ENCODE results near the gene CRCP. TPM values are rescaled to one million over a fixed set of nuclear protein-coding genes. Genes with fewer than 3 reads are reported as not detected.
"Not testable (repeated sequence)": the region's sequence is repeated elsewhere in the genome, so short reads cannot be mapped to it uniquely, and the experiment has no call there.

The CRCP gene
- total RNA-seq, 1 donor from 2014 or later: 29.1 TPM

DNA sequence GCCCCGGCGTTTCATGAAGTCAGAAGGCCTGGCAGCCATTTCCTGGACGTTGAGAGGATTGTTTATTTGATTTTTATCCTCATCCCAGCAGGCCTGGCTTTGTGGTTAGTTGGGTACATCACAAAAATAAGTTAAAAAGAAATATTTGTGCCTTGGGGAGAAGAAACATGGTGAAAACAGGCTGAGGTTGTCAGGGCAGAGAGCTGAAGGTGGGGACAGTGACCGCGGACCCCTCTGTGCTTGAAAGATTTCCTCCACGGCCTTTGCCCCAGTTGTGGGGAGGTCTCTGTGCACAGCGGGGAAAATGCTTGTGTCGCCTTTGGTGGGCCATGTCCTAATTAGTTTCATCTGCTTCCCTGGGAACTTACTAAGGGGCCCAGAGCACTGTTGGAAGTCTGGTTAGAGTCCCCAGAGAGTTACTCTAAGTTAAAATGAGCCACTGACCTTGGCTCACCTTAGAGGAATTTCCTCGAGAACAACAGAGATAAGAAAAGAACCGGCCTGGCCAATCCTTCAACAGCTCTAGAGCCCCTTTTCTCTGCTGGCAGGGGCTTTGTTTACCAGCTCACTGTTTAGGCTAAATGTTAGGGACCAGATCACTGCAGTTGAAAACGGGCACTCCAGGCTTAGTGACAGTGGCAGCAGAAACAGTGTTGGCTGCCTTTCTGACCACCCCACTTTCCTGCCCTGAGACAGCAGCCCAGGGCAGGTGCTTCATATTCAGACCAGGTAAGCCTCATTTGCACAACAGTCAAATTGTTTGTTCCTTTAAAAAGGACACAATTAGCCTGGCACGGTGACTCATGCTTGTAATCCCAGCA lies 37.9 kb downstream of the CRCP start:
- DNase-seq (ENCODE audit: low spot score): no peak

DNA sequence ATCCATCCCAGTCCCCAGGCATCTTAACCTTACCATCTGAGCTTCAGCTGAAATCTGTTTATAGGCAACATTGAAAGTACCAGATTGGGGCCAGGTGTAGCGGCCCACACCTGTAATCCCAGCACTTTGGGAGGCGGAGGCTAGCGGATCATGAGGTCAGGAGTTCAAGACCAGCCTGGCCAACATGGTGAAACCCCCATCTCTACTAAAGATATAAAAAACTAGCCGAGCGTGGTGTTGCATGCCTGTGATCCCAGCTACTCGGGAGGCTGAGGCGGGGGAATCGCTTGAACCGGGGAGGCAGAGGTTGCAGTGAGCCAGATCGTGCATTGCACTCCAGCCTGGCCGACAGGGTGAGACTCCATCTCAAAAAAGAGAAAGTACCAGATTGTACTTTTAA lies 39.0 kb downstream of the CRCP start:
- peak; percentile 64 for DNase-seq (ENCODE audit: low spot score)

DNA sequence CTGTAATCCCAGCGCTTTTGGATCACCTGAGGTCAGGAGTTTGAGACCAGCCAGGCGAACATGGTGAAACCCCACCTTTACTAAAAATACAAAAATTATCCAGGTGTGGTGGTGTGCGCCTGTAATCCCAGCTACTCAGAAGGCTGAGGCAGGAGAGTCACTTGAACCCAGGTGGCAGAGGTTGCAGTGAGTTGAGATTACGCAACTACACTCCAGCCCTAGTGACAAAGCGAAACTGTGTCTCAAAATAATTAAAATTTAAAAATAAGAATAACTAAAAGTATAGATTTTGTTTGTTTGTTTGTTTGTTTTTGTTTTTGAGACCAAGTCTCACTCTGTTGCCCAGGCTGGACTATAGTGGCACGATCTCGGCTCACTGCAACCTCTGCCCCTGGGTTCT lies 41.4 kb downstream of the CRCP start:
- not testable (repeated sequence) for DNase-seq (ENCODE audit: low spot score)

DNA sequence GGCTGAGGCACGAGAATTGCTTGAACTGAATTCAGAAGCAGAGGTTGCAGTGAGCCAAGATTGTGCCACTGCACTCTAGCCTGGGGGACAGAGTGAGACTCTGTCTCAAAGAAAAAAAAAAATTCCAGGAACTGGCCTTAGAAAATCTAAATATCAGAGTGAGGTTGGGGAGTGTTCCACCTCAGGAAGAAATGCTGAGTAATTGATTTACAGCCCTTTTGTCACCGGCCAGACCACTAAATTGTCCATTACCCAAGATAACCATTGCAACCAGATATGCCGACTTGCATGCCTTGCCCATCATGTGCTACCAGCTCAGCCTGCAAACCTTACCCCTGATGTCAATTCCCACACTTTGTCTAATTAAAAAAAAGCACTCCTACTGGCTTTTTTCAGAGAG lies 42.4 kb downstream of the CRCP start:
- no peak for DNase-seq (ENCODE audit: low spot score)

DNA sequence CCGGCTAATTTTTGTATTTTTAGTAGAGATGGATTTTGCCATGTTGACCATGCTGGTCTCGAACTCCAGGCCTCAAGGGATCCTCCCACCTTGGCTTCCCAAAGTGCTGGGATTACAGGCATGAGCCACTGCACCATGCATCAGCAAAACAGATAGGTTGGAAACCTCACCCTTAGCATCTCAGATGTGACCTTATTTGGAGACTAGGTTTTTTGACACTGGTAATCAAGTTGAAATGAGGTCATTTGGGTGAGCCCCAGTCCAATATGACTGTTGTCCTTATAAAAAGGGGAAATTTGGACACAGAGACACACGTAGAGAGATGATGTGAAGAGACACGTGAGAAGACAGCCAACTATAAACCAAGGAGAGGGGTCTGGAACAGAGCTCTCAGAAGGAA lies 48.0 kb downstream of the CRCP start:
- no peak for DNase-seq (ENCODE audit: low spot score)

DNA sequence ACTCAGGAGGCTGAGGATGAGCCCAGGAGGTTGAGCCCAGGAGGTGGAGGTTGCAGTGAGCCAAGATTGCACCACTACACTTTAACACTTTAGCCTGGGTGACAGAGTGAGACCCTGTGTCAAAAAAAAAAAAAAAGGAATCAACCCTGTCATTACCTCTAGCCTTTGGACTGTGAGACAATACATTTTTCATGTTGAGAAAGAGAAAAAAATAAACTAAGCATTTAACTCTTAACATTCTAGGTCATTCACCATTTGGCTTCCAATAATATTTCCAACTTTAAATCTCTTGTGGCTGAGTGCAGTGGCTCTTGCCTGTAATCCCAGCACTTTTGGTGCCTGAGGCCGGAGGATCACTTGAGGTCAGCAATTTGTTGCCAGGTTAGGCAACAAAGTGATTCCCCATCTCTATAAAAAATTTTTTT lies 48.6 kb downstream of the CRCP start:
- no peak for DNase-seq (ENCODE audit: low spot score)

DNA sequence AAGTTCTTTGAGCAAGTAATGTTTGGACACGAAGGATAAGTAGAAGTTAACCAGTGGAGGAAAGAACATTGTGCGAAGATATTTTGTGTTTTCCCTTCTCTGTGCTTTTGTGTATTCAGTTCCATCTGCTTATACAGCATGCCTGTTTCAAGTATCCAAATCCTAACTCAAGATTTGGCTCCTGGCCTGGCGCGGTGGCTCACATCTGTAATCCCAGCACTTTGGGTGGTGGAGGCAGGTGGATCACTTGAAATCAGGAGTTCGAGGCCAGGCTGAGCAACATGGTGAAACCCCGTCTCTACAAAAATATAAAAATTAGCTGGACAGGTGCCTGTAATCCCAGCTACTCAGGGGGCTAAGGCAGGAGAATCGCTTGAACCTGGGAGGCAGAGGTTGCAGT lies 49.7 kb downstream of the CRCP start:
- no peak for DNase-seq (ENCODE audit: low spot score)

DNA sequence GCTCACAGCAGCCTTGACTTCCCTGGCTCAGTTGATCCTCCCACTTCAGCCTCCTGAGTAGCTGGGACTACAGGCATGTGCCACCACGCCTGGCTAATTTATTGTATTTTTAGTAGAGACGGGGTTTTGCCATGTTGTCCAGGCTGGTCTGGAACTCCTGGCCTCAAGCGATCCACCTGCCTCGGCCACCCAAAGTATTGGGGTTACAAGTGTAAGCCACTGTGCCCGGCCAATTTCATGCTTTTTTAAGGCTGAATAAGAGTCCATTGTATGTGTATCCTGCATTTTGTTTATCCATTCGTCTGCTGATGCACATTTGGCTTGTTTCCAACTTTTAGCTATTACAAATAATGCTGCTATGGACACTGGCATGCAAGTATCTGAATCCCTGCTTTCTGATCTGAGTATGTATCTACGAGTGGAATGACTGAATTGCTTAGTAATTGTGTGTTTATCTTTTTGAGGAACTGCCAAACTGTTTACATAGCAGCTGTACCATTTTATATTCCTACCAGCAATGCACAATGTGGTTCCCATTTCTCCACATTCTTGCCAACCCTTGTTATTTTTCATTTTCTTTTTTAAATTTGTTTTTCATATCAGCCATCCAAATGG lies 53.2 kb downstream of the CRCP start:
- no peak for DNase-seq (ENCODE audit: low spot score)

DNA sequence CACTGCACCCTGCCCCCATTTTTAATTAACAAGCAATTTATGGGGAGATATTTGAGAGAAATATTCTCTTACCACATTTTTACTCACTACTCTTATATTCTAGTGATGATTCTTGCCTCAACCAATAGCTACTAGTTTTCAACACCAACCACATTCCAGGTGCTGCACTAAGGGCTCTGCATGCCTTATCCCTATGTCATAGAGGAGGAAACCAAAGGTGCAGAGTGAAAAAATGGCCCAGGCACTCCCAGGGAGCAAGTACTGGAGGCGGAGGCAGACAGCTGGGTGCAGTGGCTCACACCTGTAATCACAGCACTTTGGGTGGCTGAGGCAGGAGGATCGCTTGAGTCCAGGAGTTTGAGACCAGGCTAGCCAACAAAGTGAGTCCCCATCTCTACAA lies 55.0 kb downstream of the CRCP start:
- DNase-seq (ENCODE audit: low spot score): no peak

DNA sequence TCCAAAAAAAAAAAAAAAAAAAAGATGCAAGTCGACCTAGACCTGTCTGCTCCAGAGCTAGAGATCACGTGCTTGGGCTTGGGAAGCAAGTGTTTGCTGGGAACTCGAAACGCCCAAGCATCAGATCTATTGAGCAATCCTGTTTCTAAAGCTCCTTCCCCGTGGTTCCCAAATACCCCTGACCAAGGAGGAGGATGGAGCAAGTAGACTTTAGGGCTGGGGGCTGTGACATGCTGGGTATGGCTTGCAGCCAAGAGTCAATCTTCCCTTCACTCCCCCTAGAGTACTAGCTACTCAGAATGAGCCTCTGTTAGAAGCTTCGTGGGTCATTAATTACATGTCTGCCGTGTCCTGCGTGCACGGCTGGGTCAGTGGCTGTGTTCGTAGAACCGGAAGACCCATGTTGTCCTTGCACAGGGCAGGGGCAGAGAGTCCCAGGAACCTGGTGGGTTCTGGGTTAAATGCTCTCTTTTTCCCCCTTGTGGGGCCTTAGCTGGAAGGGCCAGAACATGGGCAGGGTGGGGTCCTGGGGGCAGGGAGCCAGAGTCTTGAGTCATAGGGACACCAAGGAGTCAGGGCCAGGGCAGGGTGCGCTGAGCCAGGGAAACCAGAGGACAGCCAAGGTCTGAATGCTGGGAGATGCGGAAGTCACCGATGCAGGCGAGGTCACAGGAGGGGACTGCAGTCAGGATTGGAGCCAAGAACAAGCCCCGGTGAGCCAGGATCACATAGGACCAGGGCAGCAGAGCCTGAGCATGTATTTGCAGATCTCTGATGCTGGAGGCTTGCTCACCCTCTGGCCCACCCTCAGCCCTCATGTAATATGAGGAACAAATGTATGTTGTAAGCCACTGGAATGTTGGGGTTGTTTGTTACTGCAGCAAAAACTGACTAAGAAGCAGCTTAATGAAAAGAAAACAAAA lies 55.9 kb downstream of the CRCP start:
- DNase-seq (ENCODE audit: low spot score): no peak

DNA sequence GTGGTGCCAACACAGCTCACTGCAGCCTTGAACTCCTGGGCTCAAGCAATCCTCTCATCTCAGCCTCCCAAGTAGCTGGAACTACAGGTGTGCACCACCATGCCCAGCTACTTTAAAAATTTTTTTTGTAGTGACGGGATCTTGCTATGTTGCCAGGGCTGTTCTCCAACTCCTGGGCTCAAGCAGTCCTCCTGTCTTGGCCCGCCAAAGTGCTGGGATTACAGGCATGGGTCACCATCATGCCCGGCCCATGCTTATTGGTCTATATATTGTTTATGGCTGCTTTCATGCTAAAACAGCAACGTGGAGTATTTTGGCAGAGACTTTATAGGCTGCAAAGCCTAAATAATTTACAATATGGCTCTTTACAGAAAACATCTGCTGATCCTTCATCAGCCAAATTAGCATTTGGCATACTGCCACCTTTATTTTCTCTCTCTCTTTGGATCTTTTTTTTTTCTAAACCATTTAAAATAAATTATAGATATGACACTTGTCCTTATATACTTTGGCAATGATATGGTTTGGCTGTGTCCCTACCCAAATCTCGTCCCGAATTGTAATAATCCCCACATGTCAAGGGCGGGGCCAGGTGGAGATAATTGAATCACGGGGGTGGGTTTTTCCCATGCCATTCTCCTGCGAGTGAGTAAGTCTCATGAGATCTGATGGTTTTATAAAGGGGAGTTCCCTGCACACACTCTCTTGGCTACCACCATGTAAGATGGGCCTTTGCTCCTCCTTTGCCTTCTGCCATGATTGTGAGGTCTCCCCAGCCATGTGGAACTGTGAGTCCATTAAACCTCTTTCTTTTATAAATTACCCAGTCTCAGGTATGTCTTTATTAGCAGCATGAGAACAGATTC lies 58.1 kb downstream of the CRCP start:
- not testable (repeated sequence) for DNase-seq (ENCODE audit: low spot score)

DNA sequence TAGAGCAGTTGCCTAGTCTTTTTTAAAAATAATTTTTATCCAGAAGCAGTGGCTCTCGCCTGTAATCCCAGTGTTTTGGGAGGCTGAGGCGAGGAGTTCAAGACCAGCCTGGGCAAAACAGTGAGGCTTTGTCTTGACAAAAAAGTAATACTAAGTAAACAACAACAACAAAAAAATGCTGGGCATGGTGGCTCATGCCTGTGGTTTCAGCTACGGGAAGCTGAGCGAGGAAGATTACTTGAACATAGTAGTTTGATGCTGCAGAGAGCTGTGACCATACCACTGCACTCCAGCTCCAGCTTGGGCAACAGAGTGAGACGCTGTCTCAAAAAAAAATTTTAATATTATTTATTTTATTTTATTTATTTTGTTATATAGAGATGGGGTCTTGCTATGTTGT lies 59.2 kb downstream of the CRCP start:
- DNase-seq (ENCODE audit: low spot score): no peak

DNA sequence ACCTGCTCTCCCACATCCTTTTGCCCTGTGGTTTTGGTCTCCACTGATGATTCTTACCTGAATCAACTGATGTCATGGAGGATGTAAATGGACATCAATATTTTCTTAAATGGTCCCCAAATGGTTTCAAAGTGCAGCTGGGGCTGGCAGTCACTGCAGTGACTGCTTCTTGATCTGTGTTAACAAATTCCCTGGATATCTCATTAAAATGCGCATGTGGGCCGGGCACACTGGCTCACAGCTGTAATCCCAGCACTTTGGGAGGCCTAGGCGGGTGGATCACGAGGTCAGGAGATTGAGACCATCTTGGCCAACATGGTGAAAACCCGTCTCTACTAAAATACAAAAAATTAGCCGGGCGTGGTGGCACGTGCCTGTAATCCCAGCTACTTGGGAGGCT lies 60.4 kb downstream of the CRCP start:
- not testable (repeated sequence) for DNase-seq (ENCODE audit: low spot score)

DNA sequence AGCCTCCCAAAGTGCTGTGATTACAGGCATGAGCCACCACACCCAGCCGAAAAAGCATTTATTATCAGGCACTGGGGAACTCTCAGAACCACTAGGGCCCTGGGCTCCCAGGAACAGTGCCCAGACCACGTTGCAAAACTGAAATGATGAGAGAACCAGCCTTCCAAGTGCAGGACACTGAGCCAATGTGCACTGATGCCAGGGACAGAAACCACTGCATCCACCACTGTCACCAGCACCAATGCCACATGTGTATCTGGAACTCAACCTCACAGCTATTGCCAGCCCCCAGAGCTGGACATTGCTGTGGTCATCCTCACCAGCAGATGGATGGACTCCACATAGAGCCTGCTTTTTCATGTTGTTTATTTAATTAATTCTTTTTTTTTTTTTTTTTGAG lies 62.3 kb downstream of the CRCP start:
- no peak for DNase-seq (ENCODE audit: low spot score)

DNA sequence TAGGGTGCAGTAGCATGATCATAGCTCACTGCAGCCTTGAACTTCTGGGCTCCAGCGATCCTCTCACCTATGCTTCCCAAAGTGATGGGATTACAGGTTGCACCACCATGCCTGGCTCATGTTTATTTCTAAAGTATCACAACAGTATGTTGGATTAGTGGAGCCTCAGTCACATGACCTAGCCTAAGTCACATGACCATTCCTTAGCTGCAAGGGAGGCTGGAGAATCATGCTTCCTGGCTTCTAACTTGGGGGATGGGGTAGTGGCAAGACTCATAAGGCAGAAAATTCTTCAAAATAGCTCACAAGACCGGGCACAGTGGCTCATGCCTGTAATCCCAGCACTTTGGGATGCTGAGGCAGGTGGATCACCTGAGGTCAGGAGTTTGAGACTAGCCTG lies 63.6 kb downstream of the CRCP start:
- DNase-seq (ENCODE audit: low spot score): no peak

DNA sequence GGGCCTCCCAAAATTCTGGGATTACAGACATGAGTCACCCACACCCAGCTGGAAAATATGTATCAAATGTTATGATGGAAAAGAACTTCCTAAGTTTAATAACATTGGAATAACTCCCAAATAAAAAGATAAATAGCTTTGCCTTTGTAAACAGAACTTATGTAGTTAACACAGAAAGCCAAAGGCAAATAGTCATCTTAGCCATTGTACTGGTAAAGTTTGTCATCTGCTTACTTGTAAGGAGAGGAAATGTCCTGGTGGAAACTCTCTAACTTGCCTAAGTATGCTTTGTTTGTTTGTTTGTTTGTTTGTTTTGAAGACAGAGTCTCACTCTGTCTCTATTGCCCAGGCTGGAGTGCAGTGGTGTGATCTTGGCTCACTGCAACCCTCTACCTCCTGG lies 66.7 kb downstream of the CRCP start:
- DNase-seq (ENCODE audit: low spot score): no peak

DNA sequence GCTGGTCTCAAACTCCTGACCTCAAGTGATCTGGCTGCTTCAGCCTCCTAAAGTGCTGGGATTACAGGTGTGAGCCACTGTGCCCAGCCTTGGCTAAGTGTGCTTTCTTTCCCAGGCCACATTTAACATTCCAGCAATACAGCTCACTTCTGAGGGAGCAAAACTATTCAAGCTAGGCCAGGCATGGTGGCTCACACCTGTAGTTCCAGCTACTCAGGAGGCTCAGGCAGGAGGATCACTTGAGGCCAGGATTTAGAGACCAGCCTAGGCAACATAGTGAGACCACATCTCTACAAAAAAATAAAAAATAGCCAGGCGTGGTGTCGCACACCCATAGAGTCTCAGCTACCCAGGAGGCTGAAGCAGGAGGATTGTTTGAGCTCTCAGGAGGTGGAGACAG lies 67.2 kb downstream of the CRCP start:
- no peak for DNase-seq (ENCODE audit: low spot score)

DNA sequence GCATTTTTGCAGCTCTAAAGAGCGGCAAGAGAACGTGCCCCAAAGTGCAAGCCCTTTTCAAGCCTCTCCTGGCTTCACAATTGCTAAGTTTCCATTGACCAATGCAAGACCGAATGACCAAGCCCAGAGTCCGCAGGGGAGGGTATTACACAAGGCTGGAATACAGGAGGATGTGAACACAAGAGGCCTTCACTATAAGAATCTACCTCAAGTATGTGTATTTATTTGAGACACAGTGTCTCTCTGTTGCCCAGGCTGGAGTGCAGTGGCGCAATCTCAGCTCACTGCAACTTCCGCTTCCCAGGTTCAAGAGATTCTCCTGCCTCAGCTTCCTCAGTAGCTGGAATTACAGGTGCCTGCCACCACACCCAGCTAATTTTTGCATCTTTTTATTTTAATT lies 68.3 kb downstream of the CRCP start:
- DNase-seq (ENCODE audit: low spot score): no peak

DNA sequence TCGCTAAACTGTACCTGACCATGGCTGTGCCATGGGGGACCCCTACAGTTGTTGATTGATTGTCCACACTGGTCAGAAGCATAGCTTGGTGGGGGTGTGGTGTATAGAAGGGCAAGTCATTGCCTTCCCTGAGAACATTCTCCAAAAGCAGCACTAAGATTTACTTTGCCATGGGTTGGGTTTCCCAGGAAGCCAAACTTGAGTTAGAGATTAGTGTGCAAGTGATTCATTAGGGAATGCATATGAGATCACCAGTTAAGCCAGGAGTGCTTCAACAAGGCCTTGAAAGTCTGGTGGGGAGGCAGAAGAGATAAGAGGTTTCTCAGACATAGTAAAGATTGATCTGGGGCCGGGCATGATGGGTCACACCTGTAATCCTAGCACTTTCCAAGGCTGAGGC lies 69.1 kb downstream of the CRCP start:
- no peak for DNase-seq (ENCODE audit: low spot score)

DNA sequence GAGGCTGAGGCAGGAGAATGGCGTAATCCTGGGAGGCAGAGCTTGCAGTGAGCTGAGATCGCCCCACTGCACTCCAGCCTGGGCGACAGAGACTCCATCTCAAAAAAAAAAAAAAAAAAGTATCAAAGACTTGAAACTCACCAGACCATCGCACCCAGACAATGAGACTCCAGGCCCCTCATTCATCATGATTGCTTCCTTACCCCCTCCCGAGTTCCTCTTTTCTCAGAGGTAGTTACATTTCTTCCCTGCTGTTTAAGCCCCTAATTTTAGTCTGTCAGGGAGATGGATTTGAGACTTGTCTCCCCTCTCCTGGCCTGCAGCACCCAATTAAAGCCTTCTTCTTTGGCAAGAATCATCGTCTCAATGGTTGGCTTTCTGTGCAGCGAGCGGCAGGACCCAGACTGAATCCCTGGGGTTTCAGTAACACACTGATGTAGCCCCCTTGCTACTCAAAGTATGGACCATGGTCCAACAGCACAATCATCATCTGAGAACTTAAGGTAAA lies 71.1 kb downstream of the CRCP start:
- no peak for DNase-seq (ENCODE audit: low spot score)

DNA sequence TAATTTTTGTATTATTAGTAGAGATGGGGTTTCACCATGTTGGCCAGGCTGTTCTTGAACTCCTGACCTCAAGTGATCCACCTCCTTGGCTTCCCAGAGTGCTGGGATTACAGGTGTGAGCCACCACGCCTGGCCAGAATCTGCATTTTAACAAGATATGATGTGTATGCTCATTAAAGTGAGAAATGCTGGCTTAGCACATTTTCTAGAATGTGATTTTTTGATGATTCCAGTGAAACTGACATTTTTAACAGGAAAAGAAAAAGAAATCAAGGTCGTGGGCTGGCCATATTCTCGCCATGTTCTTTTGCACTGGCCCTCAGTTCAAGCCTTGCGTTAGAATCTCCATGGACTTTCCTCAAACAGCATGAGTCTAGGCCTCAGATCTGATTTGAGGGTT lies 72.3 kb downstream of the CRCP start:
- no peak for DNase-seq (ENCODE audit: low spot score)
